HepG2 (cell line): ENCODE data around the gene PRKCD. TPM values are rescaled to one million over a fixed set of nuclear protein-coding genes. Genes with fewer than 3 reads are reported as not detected.

ENCODE experiments used
- GATAD2A ChIP-seq: IDR thresholded peaks from 2 replicates; pipeline ENCODE4 v1.6.1; 2016
- KLF9 ChIP-seq: IDR thresholded peaks from 2 replicates; pipeline ENCODE4 v1.6.1; 2016; ENCODE audit warnings: low read depth
- KMT2A ChIP-seq: sonication (generic); formaldehyde crosslinking; IDR thresholded peaks from 2 replicates; pipeline ENCODE4 v1.4.0; 2020; ENCODE audit warnings: missing genetic modification reagents
- NCOA5 ChIP-seq: sonication (generic); formaldehyde crosslinking; IDR thresholded peaks from 2 replicates; pipeline ENCODE4 v1.4.0; 2020; ENCODE audit warnings: missing genetic modification reagents
- SATB2 ChIP-seq: sonication (generic); formaldehyde crosslinking; IDR thresholded peaks from 2 replicates; pipeline ENCODE4 v1.5.0; 2020; ENCODE audit warnings: missing genetic modification reagents
- TBP ChIP-seq: sonication (generic); formaldehyde crosslinking; IDR thresholded peaks from 2 replicates; pipeline ENCODE4 v1.5.0; 2020; ENCODE audit warnings: missing genetic modification reagents
- TEAD3 ChIP-seq: optimal IDR thresholded peaks from 2 replicates; pipeline ENCODE3; 2016; ENCODE audit warnings: borderline replicate concordance
- ZFP90 ChIP-seq: sonication (generic); formaldehyde crosslinking; IDR thresholded peaks from 2 replicates; pipeline ENCODE4 v1.8.0; 2022; ENCODE audit warnings: missing genetic modification reagents, mild to moderate bottlenecking, inconsistent platforms, borderline replicate concordance
- ZFY ChIP-seq: sonication (generic); formaldehyde crosslinking; IDR thresholded peaks from 2 replicates; pipeline ENCODE4 v1.4.0; 2020; ENCODE audit warnings: missing genetic modification reagents
- ZNF326 ChIP-seq: sonication (generic); formaldehyde crosslinking; IDR thresholded peaks from 2 replicates; pipeline ENCODE4 v1.4.0; 2020; ENCODE audit warnings: missing genetic modification reagents, borderline replicate concordance
- ZNF720 ChIP-seq: sonication (generic); formaldehyde crosslinking; IDR thresholded peaks from 2 replicates; pipeline ENCODE4 v1.4.0; 2020; ENCODE audit warnings: missing genetic modification reagents
- ZNF724P ChIP-seq: sonication (generic); formaldehyde crosslinking; IDR thresholded peaks from 2 replicates; pipeline ENCODE4 v1.8.0; 2022; ENCODE audit warnings: missing genetic modification reagents, borderline replicate concordance
- ZNF883 ChIP-seq: sonication (generic); formaldehyde crosslinking; IDR thresholded peaks from 2 replicates; pipeline ENCODE4 v1.5.1; 2020; ENCODE audit warnings: mild to moderate bottlenecking, missing genetic modification reagents; ENCODE audit errors: not compliant biosample characterization
- polyA plus RNA-seq, 8 experiments: library from polyadenylated mRNA; depleted of rRNA in 3 of 8; stranded (reverse) in 7 of 8; unstranded in 1 of 8; fragments of >200 nt; fragmentation: Illumina TruSeq in 4 of 8; extraction: Trizol in 4 of 8; gene quantifications; 2 replicates each; pipeline versions ENCODE4 v1.2.1 to v1.2.3, GENCODE V29; 2011 to 2016; ENCODE audit warnings: low read depth in 4 of 8, missing spikeins in 1 of 8, mixed read lengths in 1 of 8; ENCODE audit not compliant: insufficient read depth in 1 of 8
- total RNA-seq, 5 experiments: library from RNA; depleted of rRNA; stranded (reverse); fragments of >200 nt; fragmentation: Illumina TruSeq; extraction: Trizol; gene quantifications; 2 replicates each; pipeline ENCODE4 v1.2.3, GENCODE V29; 2016; ENCODE audit warnings: low read depth in 1 of 5
- TF ChIP-seq, protein P1 (sequence below), 2 experiments: sonication (generic) in 1 of 2; formaldehyde crosslinking in 1 of 2; IDR thresholded peaks; 2 replicates each; pipeline versions ENCODE4 v1.4.0 to v1.6.1; 2016 to 2020; ENCODE audit warnings: borderline replicate concordance in 1 of 2, low read depth in 1 of 2, mild to moderate bottlenecking in 1 of 2, missing genetic modification reagents in 1 of 2
- TF ChIP-seq, protein P2 (sequence below): sonication (generic); formaldehyde crosslinking; IDR thresholded peaks from 2 replicates; pipeline ENCODE4 v1.5.0; 2020; ENCODE audit warnings: mild to moderate bottlenecking, missing genetic modification reagents, moderate library complexity
- TF ChIP-seq, protein P3 (sequence below): sonication (generic); formaldehyde crosslinking; conservative IDR thresholded peaks from 2 replicates; pipeline ENCODE4 v1.4.0; 2020; ENCODE audit warnings: missing genetic modification reagents
- TF ChIP-seq, protein P4 (sequence below): sonication (generic); formaldehyde crosslinking; IDR thresholded peaks from 2 replicates; pipeline ENCODE4 v1.4.0; 2020; ENCODE audit warnings: mild to moderate bottlenecking, missing genetic modification reagents
- TF ChIP-seq, protein P5 (sequence below): sonication (generic); formaldehyde crosslinking; IDR thresholded peaks from 2 replicates; pipeline ENCODE4 v1.4.0; 2020; ENCODE audit warnings: low read depth, missing genetic modification reagents

PRKCD gene
- total and polyA plus RNA-seq, 2 of the 13 experiments (the other 11 are each of a cell fraction or from before 2014, with no cell fraction given), result 1.6 to 40.7 TPM

DNA sequence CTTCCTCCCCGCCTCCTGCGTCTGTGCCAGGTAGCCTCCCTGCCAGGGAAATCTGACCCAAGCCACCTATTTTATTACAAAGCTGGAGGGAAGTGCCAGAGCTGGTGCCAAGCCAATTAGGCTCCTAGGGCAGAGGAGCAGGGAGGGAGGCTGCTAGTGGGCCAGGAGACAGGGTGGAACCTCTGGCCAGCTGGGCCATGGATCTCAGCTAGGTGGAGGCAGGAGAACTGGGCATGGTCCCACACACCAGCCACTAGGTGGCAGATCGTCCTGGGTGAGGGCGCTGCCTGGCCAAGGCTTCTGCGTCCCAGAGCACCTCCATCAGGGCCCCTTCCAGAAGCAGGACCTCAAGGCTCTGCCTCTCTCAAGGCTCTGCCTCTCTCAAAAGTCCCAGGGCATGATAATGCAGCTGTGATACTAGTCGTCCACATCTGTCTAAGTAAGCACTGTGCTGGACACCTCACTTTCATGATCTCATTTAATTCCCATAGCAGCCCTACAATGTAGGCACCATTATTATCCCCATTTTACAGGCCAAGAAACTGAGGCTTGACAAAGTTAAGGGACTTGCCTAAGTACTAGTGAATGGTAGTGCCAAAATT, 26.3 kb upstream of the PRKCD start (continued):
- TF ChIP-seq, protein P1, sequence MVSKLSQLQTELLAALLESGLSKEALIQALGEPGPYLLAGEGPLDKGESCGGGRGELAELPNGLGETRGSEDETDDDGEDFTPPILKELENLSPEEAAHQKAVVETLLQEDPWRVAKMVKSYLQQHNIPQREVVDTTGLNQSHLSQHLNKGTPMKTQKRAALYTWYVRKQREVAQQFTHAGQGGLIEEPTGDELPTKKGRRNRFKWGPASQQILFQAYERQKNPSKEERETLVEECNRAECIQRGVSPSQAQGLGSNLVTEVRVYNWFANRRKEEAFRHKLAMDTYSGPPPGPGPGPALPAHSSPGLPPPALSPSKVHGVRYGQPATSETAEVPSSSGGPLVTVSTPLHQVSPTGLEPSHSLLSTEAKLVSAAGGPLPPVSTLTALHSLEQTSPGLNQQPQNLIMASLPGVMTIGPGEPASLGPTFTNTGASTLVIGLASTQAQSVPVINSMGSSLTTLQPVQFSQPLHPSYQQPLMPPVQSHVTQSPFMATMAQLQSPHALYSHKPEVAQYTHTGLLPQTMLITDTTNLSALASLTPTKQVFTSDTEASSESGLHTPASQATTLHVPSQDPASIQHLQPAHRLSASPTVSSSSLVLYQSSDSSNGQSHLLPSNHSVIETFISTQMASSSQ (IDR thresholded peaks at IDR 0.05; ENCODE audit: low read depth), result no peak
- TF ChIP-seq, protein P1 (CRISPR knock-in tag; IDR thresholded peaks at IDR 0.05; ENCODE audit: borderline replicate concordance), result no peak
- TF ChIP-seq ZNF326 (CRISPR knock-in tag) (no peak), TEAD3 (CRISPR knock-in tag) (peak; percentile 60), ZFY (CRISPR knock-in tag) (no peak), NCOA5 (CRISPR knock-in tag) (no peak), TBP (no peak), ZFP90 (no peak), KLF9 (CRISPR knock-in tag) (no peak), ZNF720 (no peak), ZNF883 (CRISPR knock-in tag) (no peak), GATAD2A (CRISPR knock-in tag) (0 out of 2 replicates have a peak, but pooled peaks have one; percentile 19), ZNF724P (no peak), KMT2A (CRISPR knock-in tag) (no peak), SATB2 (CRISPR knock-in tag) (no peak)
- TF ChIP-seq, protein P2, sequence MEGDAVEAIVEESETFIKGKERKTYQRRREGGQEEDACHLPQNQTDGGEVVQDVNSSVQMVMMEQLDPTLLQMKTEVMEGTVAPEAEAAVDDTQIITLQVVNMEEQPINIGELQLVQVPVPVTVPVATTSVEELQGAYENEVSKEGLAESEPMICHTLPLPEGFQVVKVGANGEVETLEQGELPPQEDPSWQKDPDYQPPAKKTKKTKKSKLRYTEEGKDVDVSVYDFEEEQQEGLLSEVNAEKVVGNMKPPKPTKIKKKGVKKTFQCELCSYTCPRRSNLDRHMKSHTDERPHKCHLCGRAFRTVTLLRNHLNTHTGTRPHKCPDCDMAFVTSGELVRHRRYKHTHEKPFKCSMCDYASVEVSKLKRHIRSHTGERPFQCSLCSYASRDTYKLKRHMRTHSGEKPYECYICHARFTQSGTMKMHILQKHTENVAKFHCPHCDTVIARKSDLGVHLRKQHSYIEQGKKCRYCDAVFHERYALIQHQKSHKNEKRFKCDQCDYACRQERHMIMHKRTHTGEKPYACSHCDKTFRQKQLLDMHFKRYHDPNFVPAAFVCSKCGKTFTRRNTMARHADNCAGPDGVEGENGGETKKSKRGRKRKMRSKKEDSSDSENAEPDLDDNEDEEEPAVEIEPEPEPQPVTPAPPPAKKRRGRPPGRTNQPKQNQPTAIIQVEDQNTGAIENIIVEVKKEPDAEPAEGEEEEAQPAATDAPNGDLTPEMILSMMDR, result peak; percentile 96
- TF ChIP-seq, protein P3, sequence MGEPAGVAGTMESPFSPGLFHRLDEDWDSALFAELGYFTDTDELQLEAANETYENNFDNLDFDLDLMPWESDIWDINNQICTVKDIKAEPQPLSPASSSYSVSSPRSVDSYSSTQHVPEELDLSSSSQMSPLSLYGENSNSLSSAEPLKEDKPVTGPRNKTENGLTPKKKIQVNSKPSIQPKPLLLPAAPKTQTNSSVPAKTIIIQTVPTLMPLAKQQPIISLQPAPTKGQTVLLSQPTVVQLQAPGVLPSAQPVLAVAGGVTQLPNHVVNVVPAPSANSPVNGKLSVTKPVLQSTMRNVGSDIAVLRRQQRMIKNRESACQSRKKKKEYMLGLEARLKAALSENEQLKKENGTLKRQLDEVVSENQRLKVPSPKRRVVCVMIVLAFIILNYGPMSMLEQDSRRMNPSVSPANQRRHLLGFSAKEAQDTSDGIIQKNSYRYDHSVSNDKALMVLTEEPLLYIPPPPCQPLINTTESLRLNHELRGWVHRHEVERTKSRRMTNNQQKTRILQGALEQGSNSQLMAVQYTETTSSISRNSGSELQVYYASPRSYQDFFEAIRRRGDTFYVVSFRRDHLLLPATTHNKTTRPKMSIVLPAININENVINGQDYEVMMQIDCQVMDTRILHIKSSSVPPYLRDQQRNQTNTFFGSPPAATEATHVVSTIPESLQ (CRISPR knock-in tag), result no peak
- TF ChIP-seq, protein P4, sequence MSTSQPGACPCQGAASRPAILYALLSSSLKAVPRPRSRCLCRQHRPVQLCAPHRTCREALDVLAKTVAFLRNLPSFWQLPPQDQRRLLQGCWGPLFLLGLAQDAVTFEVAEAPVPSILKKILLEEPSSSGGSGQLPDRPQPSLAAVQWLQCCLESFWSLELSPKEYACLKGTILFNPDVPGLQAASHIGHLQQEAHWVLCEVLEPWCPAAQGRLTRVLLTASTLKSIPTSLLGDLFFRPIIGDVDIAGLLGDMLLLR, result no peak
- TF ChIP-seq, protein P5, sequence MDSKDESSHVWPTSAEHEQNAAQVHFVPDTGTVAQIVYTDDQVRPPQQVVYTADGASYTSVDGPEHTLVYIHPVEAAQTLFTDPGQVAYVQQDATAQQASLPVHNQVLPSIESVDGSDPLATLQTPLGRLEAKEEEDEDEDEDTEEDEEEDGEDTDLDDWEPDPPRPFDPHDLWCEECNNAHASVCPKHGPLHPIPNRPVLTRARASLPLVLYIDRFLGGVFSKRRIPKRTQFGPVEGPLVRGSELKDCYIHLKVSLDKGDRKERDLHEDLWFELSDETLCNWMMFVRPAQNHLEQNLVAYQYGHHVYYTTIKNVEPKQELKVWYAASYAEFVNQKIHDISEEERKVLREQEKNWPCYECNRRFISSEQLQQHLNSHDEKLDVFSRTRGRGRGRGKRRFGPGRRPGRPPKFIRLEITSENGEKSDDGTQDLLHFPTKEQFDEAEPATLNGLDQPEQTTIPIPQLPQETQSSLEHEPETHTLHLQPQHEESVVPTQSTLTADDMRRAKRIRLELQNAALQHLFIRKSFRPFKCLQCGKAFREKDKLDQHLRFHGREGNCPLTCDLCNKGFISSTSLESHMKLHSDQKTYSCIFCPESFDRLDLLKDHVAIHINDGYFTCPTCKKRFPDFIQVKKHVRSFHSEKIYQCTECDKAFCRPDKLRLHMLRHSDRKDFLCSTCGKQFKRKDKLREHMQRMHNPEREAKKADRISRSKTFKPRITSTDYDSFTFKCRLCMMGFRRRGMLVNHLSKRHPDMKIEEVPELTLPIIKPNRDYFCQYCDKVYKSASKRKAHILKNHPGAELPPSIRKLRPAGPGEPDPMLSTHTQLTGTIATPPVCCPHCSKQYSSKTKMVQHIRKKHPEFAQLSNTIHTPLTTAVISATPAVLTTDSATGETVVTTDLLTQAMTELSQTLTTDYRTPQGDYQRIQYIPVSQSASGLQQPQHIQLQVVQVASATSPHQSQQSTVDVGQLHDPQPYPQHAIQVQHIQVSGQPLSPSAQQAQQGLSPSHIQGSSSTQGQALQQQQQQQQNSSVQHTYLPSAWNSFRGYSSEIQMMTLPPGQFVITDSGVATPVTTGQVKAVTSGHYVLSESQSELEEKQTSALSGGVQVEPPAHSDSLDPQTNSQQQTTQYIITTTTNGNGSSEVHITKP (CRISPR knock-in tag), result no peak
